Sigmoid colon (tissue), 4 donors: ENCODE data around the gene RRP12.

Source experiments
- POLR2AphosphoS5 ChIP-seq, 4 donors: sonication (generic); formaldehyde crosslinking; IDR thresholded peaks; one replicate each; pipeline ENCODE4 v1.6.1; 2017; ENCODE audit warnings: antibody characterized with exemption in 4 of 4
- TF ChIP-seq, protein P1 (sequence below), 4 experiments: fragments of 450-650 bp in 3 of 4; fragments of 200-600 bp in 1 of 4; IDR thresholded peaks; one replicate each; pipeline ENCODE4 v1.5.1; 2016 to 2019; ENCODE audit warnings: antibody characterized with exemption in 4 of 4, mild to moderate bottlenecking in 3 of 4, moderate library complexity in 2 of 4

- peak; percentile 62 to 93 (median 86) for TF ChIP-seq POLR2AphosphoS5 (IDR thresholded peaks at IDR 0.05)
- TF ChIP-seq, protein P1, sequence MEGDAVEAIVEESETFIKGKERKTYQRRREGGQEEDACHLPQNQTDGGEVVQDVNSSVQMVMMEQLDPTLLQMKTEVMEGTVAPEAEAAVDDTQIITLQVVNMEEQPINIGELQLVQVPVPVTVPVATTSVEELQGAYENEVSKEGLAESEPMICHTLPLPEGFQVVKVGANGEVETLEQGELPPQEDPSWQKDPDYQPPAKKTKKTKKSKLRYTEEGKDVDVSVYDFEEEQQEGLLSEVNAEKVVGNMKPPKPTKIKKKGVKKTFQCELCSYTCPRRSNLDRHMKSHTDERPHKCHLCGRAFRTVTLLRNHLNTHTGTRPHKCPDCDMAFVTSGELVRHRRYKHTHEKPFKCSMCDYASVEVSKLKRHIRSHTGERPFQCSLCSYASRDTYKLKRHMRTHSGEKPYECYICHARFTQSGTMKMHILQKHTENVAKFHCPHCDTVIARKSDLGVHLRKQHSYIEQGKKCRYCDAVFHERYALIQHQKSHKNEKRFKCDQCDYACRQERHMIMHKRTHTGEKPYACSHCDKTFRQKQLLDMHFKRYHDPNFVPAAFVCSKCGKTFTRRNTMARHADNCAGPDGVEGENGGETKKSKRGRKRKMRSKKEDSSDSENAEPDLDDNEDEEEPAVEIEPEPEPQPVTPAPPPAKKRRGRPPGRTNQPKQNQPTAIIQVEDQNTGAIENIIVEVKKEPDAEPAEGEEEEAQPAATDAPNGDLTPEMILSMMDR (IDR thresholded peaks at IDR 0.05) = peak in 1 of 4 experiments; percentile 35
Observed at GRCh38 chr10:97425964-97426775, 25.0 kb upstream of the RRP12 start, which contains the start of gene PGAM1.
